GM12878 (cell line): Measurements from ENCODE around the gene DLK2. TPM values are rescaled to one million over a fixed set of nuclear protein-coding genes. Genes with fewer than 3 reads are reported as not detected.

Source experiments
- ATAC-seq: fragments of 200-7000 bp; cut with Tn5 transposase; 3 replicates; pipeline ENCODE4 v1.9.1; 2020; ENCODE audit warnings: mild to moderate bottlenecking, moderate library complexity
- BruUV-seq: library from RNA; stranded (reverse); fragments of 400-500 nt; replicated peaks from 2 replicates; lab custom pipeline; 2021; lab: Mats Ljungman, UMichigan
- CTCF ChIA-PET: fragments of 300-600 bp; sonication (Branson Sonifier 250); formaldehyde crosslinking; extraction: SDS; loops from one replicate; lab custom pipeline; 2021; ENCODE audit warnings: inconsistent platforms; lab: Yijun Ruan, JAX
- POLR2A ChIA-PET: fragments of 350-600 bp; formaldehyde crosslinking; extraction: SDS; loops from one replicate; lab custom pipeline; 2021; ENCODE audit warnings: inconsistent platforms; lab: Charles Lee
- RAD21 ChIA-PET: fragments of 300-600 bp; sonication (Branson Sonifier 250); formaldehyde crosslinking; loops from one replicate; lab custom pipeline; 2023; ENCODE audit warnings: antibody characterized with exemption; ENCODE audit not compliant: unreplicated experiment; lab: Charles Lee
- SMC1A ChIA-PET: fragments of 300-600 bp; sonication (Branson Sonifier 250); formaldehyde crosslinking; loops from one replicate; lab custom pipeline; 2023; ENCODE audit not compliant: unreplicated experiment, uncharacterized antibody; lab: Charles Lee
- DNase-seq: peaks from one replicate; pipeline ENCODE4 v3.0.0-alpha.2; 2011; ENCODE audit warnings: low read depth, low spot score
- FAIRE-seq: peaks from 3 replicates; lab custom pipeline; 2011; peaks lifted over from hg19 to GRCh38; lab: Jason Lieb, UNC
- H2AFZ ChIP-seq: 2 replicates; pipeline ENCODE4 v1.6.0; 2011; ENCODE audit warnings: low read depth, low read length, control low read depth; ENCODE audit not compliant: control insufficient read depth
- H3K27ac ChIP-seq: 2 replicates; pipeline ENCODE4 v1.5.1; 2011; ENCODE audit warnings: control low read depth; ENCODE audit not compliant: control insufficient read depth, insufficient read depth
- H3K27me3 ChIP-seq, 2 experiments: replicated peaks in 1 of 2; 2 replicates each; pipeline versions ENCODE4 v1.6.0 to v1.6.1; 2011; ENCODE audit warnings: low read length in 1 of 2; ENCODE audit not compliant: control insufficient read depth in 2 of 2, insufficient read depth in 2 of 2
- H3K36me3 ChIP-seq, 2 experiments: 2 replicates each; pipeline ENCODE4 v1.5.1; 2011; ENCODE audit warnings: low read length in 1 of 2; ENCODE audit not compliant: control insufficient read depth in 2 of 2, insufficient read depth in 2 of 2
- H3K4me1 ChIP-seq: 2 replicates; pipeline ENCODE4 v1.6.1; 2011; ENCODE audit warnings: mild to moderate bottlenecking, low read length, moderate library complexity, mixed read lengths; ENCODE audit not compliant: control insufficient read depth, insufficient read depth
- H3K4me2 ChIP-seq: 2 replicates; pipeline ENCODE4 v1.6.0; 2011; ENCODE audit warnings: control low read depth; ENCODE audit not compliant: control insufficient read depth, insufficient read depth
- H3K4me3 ChIP-seq: fragments of 200-600 bp; sonication (generic); 2 replicates; pipeline ENCODE4 v1.5.1; 2016
- H3K79me2 ChIP-seq: 2 replicates; pipeline ENCODE4 v1.6.0; 2011; ENCODE audit warnings: low read length; ENCODE audit not compliant: control insufficient read depth, insufficient read depth
- H3K9ac ChIP-seq: 2 replicates; pipeline ENCODE4 v1.8.0; 2011; ENCODE audit warnings: low read length, control low read depth, mixed read lengths; ENCODE audit not compliant: control insufficient read depth, insufficient read depth
- H3K9me3 ChIP-seq: replicated peaks from 3 replicates; pipeline ENCODE4 v1.5.1; 2011; ENCODE audit warnings: mild to moderate bottlenecking, low read length; ENCODE audit not compliant: control insufficient read depth, insufficient read depth
- H4K20me1 ChIP-seq: 2 replicates; pipeline ENCODE4 v1.6.0; 2011; ENCODE audit not compliant: control insufficient read depth, insufficient read depth
- BHLHE40 ChIP-seq, 2 experiments: fragments of 450-650 bp in 1 of 2; IDR thresholded peaks; 2 replicates each; pipeline ENCODE4 v1.6.1; 2011 to 2017; ENCODE audit warnings: low read depth in 2 of 2, borderline replicate concordance in 1 of 2, improper control_type of control experiment in 1 of 2, low read length in 1 of 2, mild to moderate bottlenecking in 1 of 2
- BRCA1 ChIP-seq: IDR thresholded peaks from 2 replicates; pipeline ENCODE4 v1.6.1; 2011; ENCODE audit warnings: low read depth, low read length, improper control_type of control experiment
- CBX5 ChIP-seq: sonication (generic); IDR thresholded peaks from 2 replicates; pipeline ENCODE4 v1.6.1; 2016; ENCODE audit warnings: low read depth, moderate library complexity, mild to moderate bottlenecking, inconsistent platforms
- EED ChIP-seq: sonication (generic); IDR thresholded peaks from 2 replicates; pipeline ENCODE4 v1.6.1; 2016; ENCODE audit warnings: antibody characterized with exemption, low read depth
- IRF4 ChIP-seq: IDR thresholded peaks from 2 replicates; pipeline ENCODE4 v1.6.1; 2011; ENCODE audit warnings: low read depth, low read length
- JUNB ChIP-seq: IDR thresholded peaks from 2 replicates; pipeline ENCODE4 v1.6.1; 2016; ENCODE audit warnings: antibody characterized with exemption, mild to moderate bottlenecking
- RUNX3 ChIP-seq: IDR thresholded peaks from 2 replicates; pipeline ENCODE4 v1.6.1; 2012; ENCODE audit warnings: low read length, inconsistent platforms
- TCF12 ChIP-seq: IDR thresholded peaks from 2 replicates; pipeline ENCODE4 v1.6.1; 2011; ENCODE audit warnings: low read depth, mild to moderate bottlenecking, low read length
- WGBS: methylation state at CpG from one replicate; pipeline ENCODE4 v1.1.6; 2016; ENCODE audit warnings: low lambda C conversion rate; ENCODE audit not compliant: insufficient replicate concordance, insufficient coverage; ENCODE audit errors: missing lambda C conversion rate; 5-methylcytosine and 5-hydroxymethylcytosine counted together
- in situ Hi-C: fragments of 300-500 bp; cut with MboI; formaldehyde crosslinking; loops from 9 replicates; pipeline ENCODE4 v1.14.3; 2018; ENCODE audit warnings: mixed read lengths
- intact Hi-C: fragments of 100-400 bp; cut with micrococcal nuclease; formaldehyde crosslinking; loops from one replicate; pipeline ENCODE4 v1.14.2; 2022; ENCODE audit not compliant: unreplicated experiment
- polyA plus RNA-seq, 11 experiments: library from polyadenylated mRNA; depleted of rRNA in 4 of 11; unstranded in 6 of 11; stranded (reverse) in 5 of 11; fragments of >200 nt; fragmentation: Nextera tagmentation in 4 of 11; fragmentation: Illumina TruSeq in 1 of 11; extraction: Ambion mirVana in 4 of 11; extraction: Trizol in 1 of 11; gene quantifications; 1 replicate in 1 of 11; 2 replicates in 10 of 11; pipeline versions ENCODE4 v1.2.1 to v1.2.3, GENCODE V29; 2011 to 2016; ENCODE audit warnings: inconsistent platforms in 2 of 11, missing spikeins in 2 of 11, low read depth in 1 of 11
- total RNA-seq, 4 experiments: library from RNA; depleted of rRNA in 3 of 4; stranded (reverse); fragments of >200 nt in 3 of 4; fragmentation: Illumina TruSeq in 1 of 4; extraction: Trizol in 1 of 4; gene quantifications; 2 replicates each; pipeline versions ENCODE4 v1.2.1 to v1.2.3, GENCODE V29; 2013 to 2021

DLK2 gene
- total and polyA plus RNA-seq, 10 of the 15 experiments (the other 5 are each of a cell fraction or from before 2014, with no cell fraction given), result 0.03 to 0.55 (median 0.38) TPM; not detected in 4

GRCh38 chr6:43469947-43470346 is 14.6 kb upstream of the DLK2 start:
- DNase-seq (no peak), FAIRE-seq (no peak), ATAC-seq (peak; percentile 74)
- Histone ChIP-seq H3K4me2 (no peak overlapping the region), H2AFZ (no peak overlapping the region), H4K20me1 (no peaks in the 10 kb centered on the region), H3K27ac (no peak overlapping the region), H3K4me1 (no peaks in the 10 kb centered on the region), H3K36me3 (no peaks in the 10 kb centered on the region), H3K9me3 (no peaks in the 10 kb centered on the region), H3K4me3 (no peak overlapping the region), H3K27me3 (peaks cover 0 to 2% of the 10 kb centered on the region in 2 experiments; a peak in 1 of 4 replicates), H3K9ac (no peak overlapping the region), H3K79me2 (no peaks in the 10 kb centered on the region)
- no TSS peak for BruUV-seq
- ChIA-PET CTCF (interaction anchor here (0.6 to 0.7 kb wide), 3 partner anchors 23 to 233 kb away, joined by 3 to 4 read pairs (median 3); no protein-coding TSS in a partner anchor), SMC1A (no interaction called here), RAD21 (interaction anchor here (1.4 kb wide), 1 partner anchor 32 kb away, joined by 3 read pairs; no protein-coding TSS in a partner anchor), POLR2A (no interaction called here)
- in situ Hi-C loops (no loop called here), intact Hi-C loops (no loop called here)
- WGBS, result 36% methylated on average over 7 of the region's 7 CpGs
- TF ChIP-seq IRF4 (peak; percentile 73; the same call in 1 of the 2 replicates), BHLHE40 (IDR thresholded peaks at IDR 0.05; ENCODE audit: borderline replicate concordance in 1 of 2, low read depth in 2 of 2, low read length in 1 of 2) (no peak), RUNX3 (peak; percentile 66), BRCA1 (no peak), TCF12 (no peak), CBX5 (no peak), EED (peak; percentile 47), JUNB (peak; percentile 56; the same call in 1 of the 2 replicates)
- TF ChIP-seq, all 136 proteins: peak for 4
